Measurements from ENCODE around the gene TAF12. TPM values are rescaled to one million over a fixed set of nuclear protein-coding genes. Genes with fewer than 3 reads are reported as not detected.

TAF12 gene
- total RNA-seq, 4 donors from 2014 or later, result 16.1 to 17.6 (median 17.1) TPM

DNA sequence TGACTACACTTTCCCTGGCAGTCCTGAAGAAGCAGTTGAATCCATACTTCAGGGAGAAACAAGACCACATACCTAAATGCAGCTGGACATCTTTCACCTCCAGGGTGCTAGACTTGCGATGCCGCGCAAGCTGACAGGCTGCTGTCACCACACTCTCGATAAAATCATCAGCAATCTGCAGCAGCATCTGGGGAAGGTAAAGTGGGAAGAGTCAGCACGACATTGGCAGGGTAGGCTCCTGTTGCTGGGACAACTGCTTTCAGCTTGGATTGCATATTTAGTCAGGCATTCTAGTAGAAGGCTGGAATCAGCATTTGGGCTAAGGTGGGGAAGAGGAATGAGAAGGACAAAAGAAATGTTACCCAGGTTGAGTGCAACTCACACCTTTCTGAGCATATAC is 29.7 kb downstream of the TAF12 start:
- Histone ChIP-seq H3K27me3 (no peaks in the 10 kb centered on the region), H3K9me3 (no peaks in the 10 kb centered on the region), H3K27ac (replicated peaks in 1 of 4) (no peak overlapping the region), H3K4me1 (no peaks in the 10 kb centered on the region), H3K4me3 (no peak overlapping the region), H3K36me3 (peaks cover 59 to 99% (median 93%) of the 10 kb centered on the region in 4 donors)
- intact Hi-C loops (cut with DNase I), result no loop called here
- 89% methylated on average over 5 of the region's 5 CpGs for WGBS
- TF ChIP-seq CTCF (IDR thresholded peaks at IDR 0.05), result no peak
- no peak for TF ChIP-seq EP300 (IDR thresholded peaks at IDR 0.05)
- no peak for TF ChIP-seq POLR2A (IDR thresholded peaks at IDR 0.05; ENCODE audit: low read depth)
- no peak for TF ChIP-seq POLR2AphosphoS5 (IDR thresholded peaks at IDR 0.05)
- no peak for DNase-seq (ENCODE audit: extremely low spot score)

DNA sequence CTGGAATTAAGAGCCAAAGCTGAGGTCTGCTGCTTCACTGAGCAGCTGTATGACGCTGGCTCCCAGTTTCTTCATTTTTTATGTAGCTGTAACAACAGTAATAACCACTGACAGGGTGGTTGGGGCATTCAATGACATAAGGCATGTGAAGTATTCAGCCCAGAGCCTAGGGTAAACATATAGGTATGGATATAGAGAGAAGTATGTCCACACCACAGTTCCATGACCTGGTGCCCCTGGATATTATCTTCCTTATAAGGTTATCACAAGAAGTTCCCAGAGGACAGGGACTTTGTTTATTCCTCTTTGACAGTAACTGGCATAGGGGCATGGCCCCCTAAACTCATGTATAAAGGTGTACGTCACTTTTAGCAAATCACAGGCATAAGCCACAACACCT is 36.1 kb downstream of the TAF12 start:
- H3K27me3 ChIP-seq, result no peaks in the 10 kb centered on the region
- H3K27ac ChIP-seq (replicated peaks in 1 of 4), result no peak overlapping the region
- intact Hi-C loops (cut with DNase I), result loop anchor here (10.0 kb wide), 1 partner anchor 252 kb away; no protein-coding TSS in a partner anchor
- H3K4me3 ChIP-seq, result no peak overlapping the region
- WGBS, result 68% methylated on average over 2 of the region's 2 CpGs
- no peak for TF ChIP-seq POLR2A (IDR thresholded peaks at IDR 0.05; ENCODE audit: low read depth)
- no peak for TF ChIP-seq CTCF (IDR thresholded peaks at IDR 0.05)
- no peak for TF ChIP-seq EP300 (IDR thresholded peaks at IDR 0.05)
- no peak for TF ChIP-seq POLR2AphosphoS5 (IDR thresholded peaks at IDR 0.05)
- H3K4me1 ChIP-seq, result peaks cover 0 to 10% (median 8%) of the 10 kb centered on the region in 4 donors
- H3K36me3 ChIP-seq, result peaks cover 54 to 92% (median 86%) of the 10 kb centered on the region in 4 donors
- DNase-seq (ENCODE audit: extremely low spot score), result no peak
- no peaks in the 10 kb centered on the region for H3K9me3 ChIP-seq

GRCh38 chr1:28604962-28605361 is 37.9 kb downstream of the TAF12 start:
- Histone ChIP-seq H3K4me1 (peaks cover 0 to 15% (median 11%) of the 10 kb centered on the region in 4 donors), H3K27ac (replicated peaks in 1 of 4) (no peak overlapping the region), H3K9me3 (no peaks in the 10 kb centered on the region), H3K4me3 (no peak overlapping the region), H3K27me3 (no peaks in the 10 kb centered on the region), H3K36me3 (peaks cover 37 to 82% (median 74%) of the 10 kb centered on the region in 4 donors)
- 86% methylated on average over 6 of the region's 6 CpGs for WGBS
- no peak for DNase-seq (ENCODE audit: extremely low spot score)
- TF ChIP-seq POLR2AphosphoS5 (IDR thresholded peaks at IDR 0.05) (no peak), CTCF (IDR thresholded peaks at IDR 0.05) (no peak), POLR2A (IDR thresholded peaks at IDR 0.05; ENCODE audit: low read depth) (no peak), EP300 (IDR thresholded peaks at IDR 0.05) (no peak)
- intact Hi-C loops (cut with DNase I), result loop anchor here (10.0 kb wide), 1 partner anchor 250 kb away; no protein-coding TSS in a partner anchor

DNA sequence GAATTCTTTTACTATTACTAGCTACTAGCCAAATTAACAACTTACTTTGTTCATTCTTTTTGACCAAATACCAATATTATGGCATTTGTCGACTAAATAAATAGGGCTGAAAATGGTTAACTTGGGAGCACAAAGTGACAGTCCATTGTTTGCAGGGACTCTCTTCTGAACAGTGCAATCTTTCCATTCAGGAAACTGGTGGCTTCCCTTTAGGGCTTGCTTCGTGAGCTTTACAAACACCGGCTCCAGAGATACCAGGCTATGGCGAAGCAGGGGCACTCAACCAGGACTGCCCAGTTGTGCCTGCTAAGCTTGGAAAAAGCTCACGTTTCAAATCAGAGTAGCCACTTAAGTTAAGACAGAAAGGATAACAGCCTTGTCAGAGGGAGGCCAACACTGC is 38.5 kb downstream of the TAF12 start:
- Histone ChIP-seq H3K27me3 (no peaks in the 10 kb centered on the region), H3K9me3 (no peaks in the 10 kb centered on the region), H3K4me3 (no peak overlapping the region), H3K36me3 (peaks cover 34 to 78% (median 69%) of the 10 kb centered on the region in 4 donors), H3K27ac (replicated peaks in 1 of 4) (no peak overlapping the region), H3K4me1 (peaks cover 0 to 15% (median 11%) of the 10 kb centered on the region in 4 donors)
- WGBS, result 79% methylated on average over 5 of the region's 5 CpGs
- DNase-seq (ENCODE audit: extremely low spot score), result no peak
- TF ChIP-seq POLR2AphosphoS5 (IDR thresholded peaks at IDR 0.05), result no peak
- no peak for TF ChIP-seq EP300 (IDR thresholded peaks at IDR 0.05)
- no peak for TF ChIP-seq POLR2A (IDR thresholded peaks at IDR 0.05; ENCODE audit: low read depth)
- TF ChIP-seq CTCF (IDR thresholded peaks at IDR 0.05), result no peak
- intact Hi-C loops (cut with DNase I), result loop anchor here (10.0 kb wide), 1 partner anchor 250 kb away; no protein-coding TSS in a partner anchor

Data from esophagus muscularis mucosa (tissue), 4 donors.